Right lobe of liver (tissue), 6 donors: ENCODE measurements around the gene MRC2. TPM values are rescaled to one million over a fixed set of nuclear protein-coding genes. Genes with fewer than 3 reads are reported as not detected.

ENCODE experiments used
- ATAC-seq, 4 donors: fragments of 200-7000 bp; cut with Tn5 transposase; one replicate each; pipeline ENCODE4 v1.9.1; 2020; ENCODE audit warnings: mild to moderate bottlenecking in 4 of 4, moderate library complexity in 4 of 4
- DNase-seq, 3 donors: peaks; one replicate each; pipeline ENCODE4 v3.0.0-alpha.2; 2020
- H3K27ac ChIP-seq, 3 donors: fragments of 200-600 bp; one replicate each; pipeline ENCODE4 v1.8.0; 2022
- H3K27me3 ChIP-seq, 2 donors: fragments of 200-600 bp; one replicate each; pipeline ENCODE4 v1.8.0; 2022
- H3K36me3 ChIP-seq, 4 donors: fragments of 200-600 bp; sonication (generic) in 1 of 4; one replicate each; pipeline versions ENCODE4 v1.5.1 to v1.8.0; 2017 to 2022; ENCODE audit warnings: control low read depth in 1 of 4
- H3K4me1 ChIP-seq, 4 donors: fragments of 200-600 bp; sonication (generic) in 1 of 4; one replicate each; pipeline versions ENCODE4 v1.5.1 to v1.8.0; 2017 to 2022; ENCODE audit warnings: control low read depth in 1 of 4
- H3K4me3 ChIP-seq, 3 donors: fragments of 200-600 bp; one replicate each; pipeline ENCODE4 v1.8.0; 2022
- H3K9me3 ChIP-seq, 4 donors: fragments of 200-600 bp; sonication (generic) in 1 of 4; one replicate each; pipeline versions ENCODE4 v1.5.1 to v1.8.0; 2017 to 2022; ENCODE audit warnings: control low read depth in 1 of 4
- POLR2A ChIP-seq: fragments of 450-650 bp; IDR thresholded peaks from one replicate; pipeline ENCODE4 v1.6.1; 2017; ENCODE audit warnings: antibody characterized with exemption, mild to moderate bottlenecking
- WGBS: methylation state at CpG from one replicate; pipeline ENCODE4 v1.1.6; 2018; ENCODE audit warnings: low coverage, low lambda C conversion rate; ENCODE audit not compliant: insufficient coverage; ENCODE audit errors: missing lambda C conversion rate; 5-methylcytosine and 5-hydroxymethylcytosine counted together
- intact Hi-C, 2 donors: fragments of 100-400 bp; cut with DNase I; formaldehyde crosslinking; loops; one replicate each; pipeline versions ENCODE4 v1.11.2 to v1.14.1; 2022
- total RNA-seq, 6 experiments: library from RNA; depleted of rRNA in 2 of 6; stranded (reverse); fragments of >200 nt in 2 of 6; fragmentation: NEBNext Ultra II Directional in 3 of 6; extraction: Animal tissue kit (Norgen Biotek cat#: 25700) in 3 of 6; gene quantifications; one replicate each; pipeline versions ENCODE4 v1.1.0 to v1.2.4, GENCODE V29; 2016 to 2023
- TF ChIP-seq, protein P1 (sequence below), 4 donors: fragments of 200-600 bp in 3 of 4; fragments of 450-650 bp in 1 of 4; IDR thresholded peaks; one replicate each; pipeline versions ENCODE4 v1.5.1 to v1.8.0; 2016 to 2022; ENCODE audit warnings: antibody characterized with exemption in 4 of 4, mild to moderate bottlenecking in 2 of 4
- donor health status: DM: no; HTN: yes; CAD: no.
- donor health status: DM: no; HTN: no; CAD: no.
- donor health status: DM: no; HTN: no; CAD: no.
- donor health status: DM: no; HTN: yes; CAD: no.
- donor health status: DM: no; HTN: yes; CAD: no.

MRC2 gene
- total RNA-seq, 6 experiments from 2014 or later, result 1.7 to 7.4 (median 3.8) TPM

- WGBS, result 86% methylated on average over 10 of the region's 17 CpGs
- TF ChIP-seq POLR2A, result no peak
- TF ChIP-seq, protein P1, sequence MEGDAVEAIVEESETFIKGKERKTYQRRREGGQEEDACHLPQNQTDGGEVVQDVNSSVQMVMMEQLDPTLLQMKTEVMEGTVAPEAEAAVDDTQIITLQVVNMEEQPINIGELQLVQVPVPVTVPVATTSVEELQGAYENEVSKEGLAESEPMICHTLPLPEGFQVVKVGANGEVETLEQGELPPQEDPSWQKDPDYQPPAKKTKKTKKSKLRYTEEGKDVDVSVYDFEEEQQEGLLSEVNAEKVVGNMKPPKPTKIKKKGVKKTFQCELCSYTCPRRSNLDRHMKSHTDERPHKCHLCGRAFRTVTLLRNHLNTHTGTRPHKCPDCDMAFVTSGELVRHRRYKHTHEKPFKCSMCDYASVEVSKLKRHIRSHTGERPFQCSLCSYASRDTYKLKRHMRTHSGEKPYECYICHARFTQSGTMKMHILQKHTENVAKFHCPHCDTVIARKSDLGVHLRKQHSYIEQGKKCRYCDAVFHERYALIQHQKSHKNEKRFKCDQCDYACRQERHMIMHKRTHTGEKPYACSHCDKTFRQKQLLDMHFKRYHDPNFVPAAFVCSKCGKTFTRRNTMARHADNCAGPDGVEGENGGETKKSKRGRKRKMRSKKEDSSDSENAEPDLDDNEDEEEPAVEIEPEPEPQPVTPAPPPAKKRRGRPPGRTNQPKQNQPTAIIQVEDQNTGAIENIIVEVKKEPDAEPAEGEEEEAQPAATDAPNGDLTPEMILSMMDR (IDR thresholded peaks at IDR 0.05), result no peak
- no peak for DNase-seq
- no peak for ATAC-seq
- no peaks in the 10 kb centered on the region for H3K27me3 ChIP-seq
- no peak overlapping the region for H3K4me3 ChIP-seq
- H3K9me3 ChIP-seq, result no peaks in the 10 kb centered on the region
- H3K27ac ChIP-seq, result no peak overlapping the region
- H3K36me3 ChIP-seq, result no peaks in the 10 kb centered on the region
- intact Hi-C loops, result no loop called here
- no peaks in the 10 kb centered on the region for H3K4me1 ChIP-seq
Observed at GRCh38 chr17:62681061-62681938, 53.8 kb downstream of the MRC2 start.

DNA sequence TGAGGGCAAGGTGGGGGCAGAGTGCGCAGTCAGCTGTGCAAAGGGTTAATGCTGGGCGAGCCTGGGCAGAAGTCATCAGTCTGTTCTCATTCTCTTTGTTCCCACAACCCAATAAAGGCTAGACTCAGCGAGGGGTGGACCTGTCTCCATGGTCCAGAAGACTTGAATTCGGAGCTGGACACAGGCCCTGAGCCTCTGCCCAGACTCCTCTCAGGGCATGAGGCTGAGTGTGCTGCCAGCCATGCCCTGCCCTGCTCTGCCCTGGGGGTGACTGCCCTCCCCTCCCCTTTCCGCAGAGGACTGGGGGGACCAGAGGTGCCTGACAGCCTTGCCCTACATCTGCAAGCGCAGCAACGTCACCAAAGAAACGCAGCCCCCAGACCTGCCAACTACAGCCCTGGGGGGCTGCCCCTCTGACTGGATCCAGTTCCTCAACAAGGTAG is 54.5 kb downstream of the MRC2 start:
- TF ChIP-seq, protein P1 (IDR thresholded peaks at IDR 0.05), result no peak
- no peak for TF ChIP-seq POLR2A
- no peak overlapping the region for H3K4me3 ChIP-seq
- no peak overlapping the region for H3K27ac ChIP-seq
- no peaks in the 10 kb centered on the region for H3K9me3 ChIP-seq
- H3K36me3 ChIP-seq, result no peaks in the 10 kb centered on the region
- intact Hi-C loops, result no loop called here
- WGBS, result no CpG with 5 or more reads among the region's 8 CpGs
- ATAC-seq (no peak), DNase-seq (no peak)
- no peaks in the 10 kb centered on the region for H3K27me3 ChIP-seq
- H3K4me1 ChIP-seq, result no peaks in the 10 kb centered on the region

DNA sequence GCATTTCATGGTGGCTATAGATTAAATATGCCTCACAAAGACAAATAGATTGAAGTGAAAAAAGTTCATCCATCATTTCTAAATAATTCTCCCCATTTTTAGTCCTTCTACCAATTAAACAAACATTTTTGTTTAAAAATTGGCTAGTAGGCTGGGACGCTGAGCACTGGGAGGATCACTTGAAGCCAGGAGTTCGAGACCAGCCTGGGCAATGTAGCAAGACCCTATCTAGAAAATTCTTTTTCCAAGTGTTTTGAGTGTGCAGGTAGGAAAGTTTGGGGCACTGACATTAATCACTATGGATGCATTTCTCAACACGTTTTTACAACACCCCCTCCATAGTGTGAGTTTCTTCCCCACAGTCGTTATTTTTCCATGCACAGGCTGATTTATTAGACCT is 56.7 kb downstream of the MRC2 start:
- no peak overlapping the region for H3K4me3 ChIP-seq
- intact Hi-C loops, result no loop called here
- H3K27ac ChIP-seq, result no peak overlapping the region
- H3K27me3 ChIP-seq, result no peaks in the 10 kb centered on the region
- 60% methylated on average over 4 of the region's 4 CpGs for WGBS
- ATAC-seq, result no peak
- no peaks in the 10 kb centered on the region for H3K4me1 ChIP-seq
- H3K36me3 ChIP-seq, result no peaks in the 10 kb centered on the region
- TF ChIP-seq, protein P1 (IDR thresholded peaks at IDR 0.05), result no peak
- no peak for TF ChIP-seq POLR2A
- no peaks in the 10 kb centered on the region for H3K9me3 ChIP-seq
- no peak for DNase-seq

DNA sequence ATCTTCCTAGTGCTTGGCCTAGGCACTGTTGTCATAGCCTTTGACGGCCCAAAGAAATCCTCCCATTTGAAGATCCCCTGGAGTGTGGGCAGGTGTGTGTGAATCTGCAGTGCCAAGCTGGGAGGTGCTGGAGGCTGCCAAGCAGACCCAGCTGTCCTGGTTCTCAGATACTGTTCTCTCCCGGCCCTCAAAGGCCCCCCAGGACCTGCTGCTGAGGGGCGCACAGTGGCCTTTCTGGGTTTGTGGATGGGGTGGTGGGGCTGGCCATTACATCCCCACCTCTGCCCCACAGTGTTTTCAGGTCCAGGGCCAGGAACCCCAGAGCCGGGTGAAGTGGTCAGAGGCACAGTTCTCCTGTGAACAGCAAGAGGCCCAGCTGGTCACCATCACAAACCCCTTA is 60.5 kb downstream of the MRC2 start:
- no peak for DNase-seq
- Histone ChIP-seq H3K36me3 (no peaks in the 10 kb centered on the region), H3K9me3 (no peaks in the 10 kb centered on the region), H3K4me1 (no peaks in the 10 kb centered on the region), H3K27ac (no peak overlapping the region), H3K27me3 (no peaks in the 10 kb centered on the region), H3K4me3 (no peak overlapping the region)
- WGBS, result no CpG with 5 or more reads among the region's 4 CpGs
- ATAC-seq, result no peak
- intact Hi-C loops, result no loop called here
- TF ChIP-seq, protein P1 (IDR thresholded peaks at IDR 0.05), result no peak
- TF ChIP-seq POLR2A, result no peak
